K562 (cell line): ENCODE data around the gene TOR3A. TPM values are rescaled to one million over a fixed set of nuclear protein-coding genes. Genes with fewer than 3 reads are reported as not detected.

Experiments used
- BMI1 ChIP-seq: fragments of 150-350 bp; IDR thresholded peaks from 2 replicates; pipeline ENCODE4 v1.6.1; 2014; ENCODE audit warnings: low read length
- CBX2 ChIP-seq: fragments of 200-600 bp; sonication (generic); IDR thresholded peaks from one replicate; pipeline ENCODE4 v1.6.1; 2012; ENCODE audit warnings: mild to moderate bottlenecking, low read length, inconsistent platforms; ENCODE audit not compliant: insufficient read depth, poor library complexity, severe bottlenecking
- CBX3 ChIP-seq, 2 experiments: IDR thresholded peaks; 1 replicate in 1 of 2; 2 replicates in 1 of 2; pipeline ENCODE4 v1.6.1; 2012; ENCODE audit warnings: inconsistent platforms in 2 of 2, low read length in 2 of 2, borderline replicate concordance in 1 of 2, control low read depth in 1 of 2
- ETV6 ChIP-seq, 3 experiments: fragments of 150-350 bp in 1 of 3; sonication (generic) in 1 of 3; formaldehyde crosslinking in 1 of 3; IDR thresholded peaks; 2 replicates each; pipeline versions ENCODE4 v1.6.1 to v1.8.0; 2014 to 2022; ENCODE audit warnings: borderline replicate concordance in 2 of 3, low read depth in 2 of 3, antibody characterized with exemption in 1 of 3, low read length in 1 of 3, mild to moderate bottlenecking in 1 of 3, missing genetic modification reagents in 1 of 3
- FOXA3 ChIP-seq, 2 experiments: fragments of 450-650 bp in 1 of 2; sonication (generic) in 1 of 2; formaldehyde crosslinking; IDR thresholded peaks in 1 of 2; conservative IDR thresholded peaks in 1 of 2; 2 replicates each; pipeline versions ENCODE4 v1.4.0 to v1.8.0; 2020 to 2022; ENCODE audit warnings: mild to moderate bottlenecking in 2 of 2, missing genetic modification reagents in 1 of 2
- GTF2E2 ChIP-seq: fragments of 200-800 bp; sonication (Bioruptor generic); IDR thresholded peaks from 2 replicates; pipeline ENCODE4 v1.6.1; 2016; ENCODE audit warnings: missing genetic modification characterization, missing compliant biosample characterization
- KDM1A ChIP-seq, 2 experiments: fragments of 450-650 bp; IDR thresholded peaks; 2 replicates each; pipeline ENCODE4 v1.6.1; 2016; ENCODE audit warnings: mild to moderate bottlenecking in 2 of 2
- LEF1 ChIP-seq: fragments of 450-650 bp; IDR thresholded peaks from 2 replicates; pipeline ENCODE4 v1.6.1; 2016; ENCODE audit warnings: mild to moderate bottlenecking
- MAFF ChIP-seq: IDR thresholded peaks from 2 replicates; pipeline ENCODE4 v1.6.1; 2012; ENCODE audit warnings: low read length, improper control_type of control experiment
- MED1 ChIP-seq: sonication (generic); formaldehyde crosslinking; IDR thresholded peaks from 2 replicates; pipeline ENCODE4 v1.8.1; 2023; ENCODE audit warnings: missing genetic modification reagents, borderline replicate concordance
- NFIX ChIP-seq: fragments of 250-450 bp; sonication (Bioruptor Pico); IDR thresholded peaks from 2 replicates; pipeline ENCODE4 v1.4.0; 2020; ENCODE audit warnings: low read depth, mild to moderate bottlenecking, moderate library complexity
- NR3C1 ChIP-seq: sonication (generic); formaldehyde crosslinking; IDR thresholded peaks from 2 replicates; pipeline ENCODE4 v1.8.1; 2022; ENCODE audit warnings: missing genetic modification reagents
- PHF20 ChIP-seq: fragments of 450-650 bp; IDR thresholded peaks from 2 replicates; pipeline ENCODE4 v1.6.1; 2018; ENCODE audit not compliant: partially characterized antibody
- POLR2B ChIP-seq: fragments of 450-650 bp; IDR thresholded peaks from 2 replicates; pipeline ENCODE4 v1.6.1; 2018; ENCODE audit warnings: low read depth; ENCODE audit not compliant: partially characterized antibody
- POLR2G ChIP-seq: fragments of 200-400 bp; formaldehyde crosslinking; IDR thresholded peaks from 2 replicates; pipeline ENCODE4 v1.6.1; 2017; ENCODE audit warnings: low read depth, mild to moderate bottlenecking, antibody characterized with exemption, low read length, moderate library complexity
- SUPT5H ChIP-seq: fragments of 450-650 bp; IDR thresholded peaks from 2 replicates; pipeline ENCODE4 v1.6.1; 2016
- YY1 ChIP-seq, 3 experiments: IDR thresholded peaks; 2 replicates each; pipeline ENCODE4 v1.6.1; 2011; ENCODE audit warnings: low read length in 2 of 3, mild to moderate bottlenecking in 2 of 3, moderate library complexity in 2 of 3, borderline replicate concordance in 1 of 3, control low read depth in 1 of 3, low read depth in 1 of 3; ENCODE audit not compliant: insufficient read depth in 3 of 3, insufficient replicate concordance in 2 of 3, control insufficient read depth in 1 of 3, insufficient read length in 1 of 3; ENCODE audit errors: extremely low read depth in 1 of 3
- polyA plus RNA-seq, 8 experiments: library from polyadenylated mRNA; depleted of rRNA in 4 of 8; stranded (reverse) in 5 of 8; unstranded in 3 of 8; fragments of >200 nt; fragmentation: Nextera tagmentation in 2 of 8; fragmentation: Illumina TruSeq in 1 of 8; extraction: Ambion mirVana in 2 of 8; extraction: Trizol in 1 of 8; gene quantifications; 2 replicates each; pipeline versions ENCODE4 v1.2.1 to v1.2.3, GENCODE V29; 2011 to 2014; ENCODE audit warnings: inconsistent platforms in 1 of 8, missing spikeins in 1 of 8
- total RNA-seq, 7 experiments: library from RNA; depleted of rRNA in 6 of 7; stranded (reverse); fragments of >200 nt in 6 of 7; fragmentation: Illumina TruSeq in 2 of 7; extraction: Trizol in 2 of 7; gene quantifications; 2 replicates each; pipeline versions ENCODE4 v1.2.1 to v1.2.3, GENCODE V29; 2011 to 2021; ENCODE audit warnings: low replicate concordance in 1 of 7
- TF ChIP-seq, protein P1 (sequence below): fragments of 250-450 bp; sonication (Bioruptor Pico); IDR thresholded peaks from 2 replicates; pipeline ENCODE4 v1.4.0; 2020; ENCODE audit warnings: mild to moderate bottlenecking, moderate library complexity, borderline replicate concordance
- TF ChIP-seq, protein P2 (sequence below): fragments of 250-450 bp; sonication (Bioruptor Pico); IDR thresholded peaks from 2 replicates; pipeline ENCODE4 v1.5.0; 2021
- TF ChIP-seq, protein P3 (sequence below): sonication (generic); formaldehyde crosslinking; IDR thresholded peaks from 2 replicates; pipeline ENCODE4 v1.8.0; 2022; ENCODE audit warnings: mild to moderate bottlenecking, missing genetic modification reagents
- TF ChIP-seq, protein P4 (sequence below): fragments of 250-450 bp; sonication (Bioruptor Pico); IDR thresholded peaks from 2 replicates; pipeline ENCODE4 v1.8.0; 2021; ENCODE audit warnings: moderate library complexity, mild to moderate bottlenecking, inconsistent platforms

Gene TOR3A
- total and polyA plus RNA-seq, 9 of the 15 experiments (the other 6 are each of a cell fraction or from before 2014, with no cell fraction given): 7.9 to 94.5 (median 39.7) TPM

DNA sequence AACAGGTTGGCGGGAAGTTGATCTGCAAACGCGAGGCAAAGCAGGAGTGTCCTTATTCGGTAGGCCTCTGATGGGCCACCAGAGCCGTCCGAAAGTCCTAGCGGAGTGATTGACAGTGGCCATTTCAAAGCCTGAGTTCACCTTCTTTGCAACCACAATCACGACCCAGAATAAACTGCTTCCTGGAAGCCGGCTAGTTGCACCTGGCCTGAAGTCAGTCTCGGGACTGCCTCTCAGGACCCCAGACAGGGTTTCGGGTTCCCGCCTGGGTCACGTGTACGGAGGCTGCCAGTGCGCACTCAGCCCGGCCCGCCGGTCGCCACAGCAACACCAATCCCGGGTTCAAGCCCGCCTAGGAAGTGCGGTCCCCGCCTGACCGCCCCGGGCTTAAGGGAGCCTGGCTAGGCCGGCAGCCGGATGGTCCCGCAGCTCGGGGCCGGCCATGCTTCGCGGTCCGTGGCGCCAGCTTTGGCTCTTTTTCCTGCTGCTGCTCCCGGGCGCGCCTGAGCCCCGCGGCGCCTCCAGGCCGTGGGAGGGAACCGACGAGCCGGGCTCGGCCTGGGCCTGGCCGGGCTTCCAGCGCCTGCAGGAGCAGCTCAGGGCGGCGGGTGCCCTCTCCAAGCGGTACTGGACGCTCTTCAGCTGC, at the start of gene TOR3A (continued):
- TF ChIP-seq, protein P1, sequence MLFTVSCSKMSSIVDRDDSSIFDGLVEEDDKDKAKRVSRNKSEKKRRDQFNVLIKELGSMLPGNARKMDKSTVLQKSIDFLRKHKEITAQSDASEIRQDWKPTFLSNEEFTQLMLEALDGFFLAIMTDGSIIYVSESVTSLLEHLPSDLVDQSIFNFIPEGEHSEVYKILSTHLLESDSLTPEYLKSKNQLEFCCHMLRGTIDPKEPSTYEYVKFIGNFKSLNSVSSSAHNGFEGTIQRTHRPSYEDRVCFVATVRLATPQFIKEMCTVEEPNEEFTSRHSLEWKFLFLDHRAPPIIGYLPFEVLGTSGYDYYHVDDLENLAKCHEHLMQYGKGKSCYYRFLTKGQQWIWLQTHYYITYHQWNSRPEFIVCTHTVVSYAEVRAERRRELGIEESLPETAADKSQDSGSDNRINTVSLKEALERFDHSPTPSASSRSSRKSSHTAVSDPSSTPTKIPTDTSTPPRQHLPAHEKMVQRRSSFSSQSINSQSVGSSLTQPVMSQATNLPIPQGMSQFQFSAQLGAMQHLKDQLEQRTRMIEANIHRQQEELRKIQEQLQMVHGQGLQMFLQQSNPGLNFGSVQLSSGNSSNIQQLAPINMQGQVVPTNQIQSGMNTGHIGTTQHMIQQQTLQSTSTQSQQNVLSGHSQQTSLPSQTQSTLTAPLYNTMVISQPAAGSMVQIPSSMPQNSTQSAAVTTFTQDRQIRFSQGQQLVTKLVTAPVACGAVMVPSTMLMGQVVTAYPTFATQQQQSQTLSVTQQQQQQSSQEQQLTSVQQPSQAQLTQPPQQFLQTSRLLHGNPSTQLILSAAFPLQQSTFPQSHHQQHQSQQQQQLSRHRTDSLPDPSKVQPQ: no peak
- TF ChIP-seq POLR2B: peak; percentile 77
- TF ChIP-seq MED1 (CRISPR knock-in tag): no peak
- TF ChIP-seq NFIX: no peak
- no peak for TF ChIP-seq CBX2
- TF ChIP-seq, protein P2, sequence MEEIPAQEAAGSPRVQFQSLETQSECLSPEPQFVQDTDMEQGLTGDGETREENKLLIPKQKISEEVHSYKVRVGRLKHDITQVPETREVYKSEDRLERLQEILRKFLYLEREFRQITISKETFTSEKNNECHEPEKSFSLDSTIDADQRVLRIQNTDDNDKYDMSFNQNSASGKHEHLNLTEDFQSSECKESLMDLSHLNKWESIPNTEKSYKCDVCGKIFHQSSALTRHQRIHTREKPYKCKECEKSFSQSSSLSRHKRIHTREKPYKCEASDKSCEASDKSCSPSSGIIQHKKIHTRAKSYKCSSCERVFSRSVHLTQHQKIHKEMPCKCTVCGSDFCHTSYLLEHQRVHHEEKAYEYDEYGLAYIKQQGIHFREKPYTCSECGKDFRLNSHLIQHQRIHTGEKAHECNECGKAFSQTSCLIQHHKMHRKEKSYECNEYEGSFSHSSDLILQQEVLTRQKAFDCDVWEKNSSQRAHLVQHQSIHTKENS (CRISPR knock-in tag): no peak
- TF ChIP-seq FOXA3 (CRISPR knock-in tag; conservative IDR thresholded peaks at IDR 0.05 in 1 of 2, IDR thresholded peaks at IDR 0.05 in 1 of 2): peak in 1 of 2 experiments; percentile 66; a peak in 2 of 4 replicates
- peak; percentile 95 for TF ChIP-seq POLR2G
- TF ChIP-seq YY1 (IDR thresholded peaks at IDR 0.05; ENCODE audit: borderline replicate concordance in 1 of 3, control insufficient read depth in 1 of 3, extremely low read depth in 1 of 3, insufficient read depth in 3 of 3, insufficient read length in 1 of 3, insufficient replicate concordance in 2 of 3, low read depth in 1 of 3, low read length in 2 of 3): peak in 2 of 3 experiments; percentile 74 to 80
- peak; percentile 78 for TF ChIP-seq PHF20
- TF ChIP-seq NR3C1: peak; percentile 96
- TF ChIP-seq MAFF: no peak
- TF ChIP-seq GTF2E2 (tag): peak; percentile 87
- TF ChIP-seq, protein P3, sequence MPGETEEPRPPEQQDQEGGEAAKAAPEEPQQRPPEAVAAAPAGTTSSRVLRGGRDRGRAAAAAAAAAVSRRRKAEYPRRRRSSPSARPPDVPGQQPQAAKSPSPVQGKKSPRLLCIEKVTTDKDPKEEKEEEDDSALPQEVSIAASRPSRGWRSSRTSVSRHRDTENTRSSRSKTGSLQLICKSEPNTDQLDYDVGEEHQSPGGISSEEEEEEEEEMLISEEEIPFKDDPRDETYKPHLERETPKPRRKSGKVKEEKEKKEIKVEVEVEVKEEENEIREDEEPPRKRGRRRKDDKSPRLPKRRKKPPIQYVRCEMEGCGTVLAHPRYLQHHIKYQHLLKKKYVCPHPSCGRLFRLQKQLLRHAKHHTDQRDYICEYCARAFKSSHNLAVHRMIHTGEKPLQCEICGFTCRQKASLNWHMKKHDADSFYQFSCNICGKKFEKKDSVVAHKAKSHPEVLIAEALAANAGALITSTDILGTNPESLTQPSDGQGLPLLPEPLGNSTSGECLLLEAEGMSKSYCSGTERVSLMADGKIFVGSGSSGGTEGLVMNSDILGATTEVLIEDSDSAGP (CRISPR knock-in tag): peak; percentile 64; the same call in 1 of the 2 replicates
- TF ChIP-seq, protein P4, sequence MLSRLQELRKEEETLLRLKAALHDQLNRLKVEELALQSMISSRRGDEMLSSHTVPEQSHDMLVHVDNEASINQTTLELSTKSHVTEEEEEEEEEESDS (CRISPR knock-in tag): no peak
- peak; percentile 84 for TF ChIP-seq SUPT5H
- TF ChIP-seq LEF1: peak; percentile 36; the same call in 1 of the 2 replicates
- TF ChIP-seq KDM1A (IDR thresholded peaks at IDR 0.05): peak; percentile 51 to 57; a peak in 2 of 4 replicates
- peak in 1 of 2 experiments; percentile 41; a peak in 1 of 3 replicates for TF ChIP-seq CBX3 (IDR thresholded peaks at IDR 0.05; ENCODE audit: borderline replicate concordance in 1 of 2, low read length in 2 of 2)
- peak; percentile 83 for TF ChIP-seq BMI1
- TF ChIP-seq ETV6 (IDR thresholded peaks at IDR 0.05; ENCODE audit: borderline replicate concordance in 1 of 2, low read depth in 2 of 2, low read length in 1 of 2): no peak
- TF ChIP-seq ETV6 (CRISPR knock-in tag; IDR thresholded peaks at IDR 0.05; ENCODE audit: borderline replicate concordance): 0 out of 2 replicates have a peak, but pooled peaks have one; percentile 59
